Lower leg skin (tissue), 4 donors: ENCODE measurements around the gene RGSL1. TPM values are rescaled to one million over a fixed set of nuclear protein-coding genes. Genes with fewer than 3 reads are reported as not detected.

Source experiments
- DNase-seq, 2 donors: peaks; one replicate each; pipeline ENCODE4 v3.0.0-alpha.2; 2019; ENCODE audit warnings: low spot score in 2 of 2
- H3K4me3 ChIP-seq: fragments of 200-600 bp; sonication (generic); 2 replicates; pipeline ENCODE4 v1.5.1; 2017; ENCODE audit warnings: mild to moderate bottlenecking, low read depth; ENCODE audit not compliant: poor library complexity, severe bottlenecking
- POLR2A ChIP-seq, 2 donors: fragments of 450-650 bp; IDR thresholded peaks; one replicate each; pipeline ENCODE4 v1.6.1; 2016 to 2017; ENCODE audit warnings: antibody characterized with exemption in 2 of 2, mild to moderate bottlenecking in 1 of 2, moderate library complexity in 1 of 2
- WGBS, 2 donors: methylation state at CpG; one replicate each; pipeline ENCODE4 v1.1.5; 2018; 5-methylcytosine and 5-hydroxymethylcytosine counted together
- intact Hi-C: fragments of 100-400 bp; cut with DNase I; formaldehyde crosslinking; loops from one replicate; pipeline ENCODE4 v1.15.0; 2023; ENCODE audit warnings: low total_unique reads
- total RNA-seq, 4 donors: library from RNA; depleted of rRNA; stranded (reverse); fragments of >200 nt; gene quantifications; one replicate each; pipeline ENCODE4 v1.1.0, GENCODE V29; 2016
- TF ChIP-seq, protein P1 (sequence below), 3 donors: fragments of 450-650 bp; IDR thresholded peaks; one replicate each; pipeline ENCODE4 v1.5.1; 2016; ENCODE audit warnings: antibody characterized with exemption in 3 of 3, mild to moderate bottlenecking in 3 of 3, moderate library complexity in 2 of 3

The RGSL1 gene
- total RNA-seq, 4 donors from 2014 or later = not detected

DNA sequence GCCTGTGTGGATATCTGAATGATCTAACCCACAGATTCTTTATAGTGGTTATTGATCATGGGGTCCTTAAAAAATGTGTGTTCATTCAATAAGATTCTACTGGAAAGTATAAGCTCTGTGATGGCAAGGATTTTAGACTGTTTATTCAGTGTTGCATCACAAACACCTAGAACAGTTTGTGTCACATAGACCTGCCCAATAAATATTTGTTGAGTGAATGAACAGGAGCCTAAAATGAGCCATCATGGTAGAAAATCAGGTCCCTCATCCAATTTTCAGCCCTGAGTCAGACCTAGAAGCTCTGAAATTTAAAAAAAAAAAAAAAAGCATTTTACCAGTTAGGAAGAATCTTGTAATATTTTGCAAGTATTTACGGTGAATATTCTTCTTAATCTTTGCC lies 2.3 kb upstream of the RGSL1 start:
- 69 to 73% methylated on average over 1 of the region's 1 CpG for WGBS, 2 donors
- H3K4me3 ChIP-seq = no peak overlapping the region
- intact Hi-C loops = no loop called here
- no peak for DNase-seq
- no peak for TF ChIP-seq POLR2A (IDR thresholded peaks at IDR 0.05)
- TF ChIP-seq, protein P1, sequence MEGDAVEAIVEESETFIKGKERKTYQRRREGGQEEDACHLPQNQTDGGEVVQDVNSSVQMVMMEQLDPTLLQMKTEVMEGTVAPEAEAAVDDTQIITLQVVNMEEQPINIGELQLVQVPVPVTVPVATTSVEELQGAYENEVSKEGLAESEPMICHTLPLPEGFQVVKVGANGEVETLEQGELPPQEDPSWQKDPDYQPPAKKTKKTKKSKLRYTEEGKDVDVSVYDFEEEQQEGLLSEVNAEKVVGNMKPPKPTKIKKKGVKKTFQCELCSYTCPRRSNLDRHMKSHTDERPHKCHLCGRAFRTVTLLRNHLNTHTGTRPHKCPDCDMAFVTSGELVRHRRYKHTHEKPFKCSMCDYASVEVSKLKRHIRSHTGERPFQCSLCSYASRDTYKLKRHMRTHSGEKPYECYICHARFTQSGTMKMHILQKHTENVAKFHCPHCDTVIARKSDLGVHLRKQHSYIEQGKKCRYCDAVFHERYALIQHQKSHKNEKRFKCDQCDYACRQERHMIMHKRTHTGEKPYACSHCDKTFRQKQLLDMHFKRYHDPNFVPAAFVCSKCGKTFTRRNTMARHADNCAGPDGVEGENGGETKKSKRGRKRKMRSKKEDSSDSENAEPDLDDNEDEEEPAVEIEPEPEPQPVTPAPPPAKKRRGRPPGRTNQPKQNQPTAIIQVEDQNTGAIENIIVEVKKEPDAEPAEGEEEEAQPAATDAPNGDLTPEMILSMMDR (IDR thresholded peaks at IDR 0.05) = no peak

DNA sequence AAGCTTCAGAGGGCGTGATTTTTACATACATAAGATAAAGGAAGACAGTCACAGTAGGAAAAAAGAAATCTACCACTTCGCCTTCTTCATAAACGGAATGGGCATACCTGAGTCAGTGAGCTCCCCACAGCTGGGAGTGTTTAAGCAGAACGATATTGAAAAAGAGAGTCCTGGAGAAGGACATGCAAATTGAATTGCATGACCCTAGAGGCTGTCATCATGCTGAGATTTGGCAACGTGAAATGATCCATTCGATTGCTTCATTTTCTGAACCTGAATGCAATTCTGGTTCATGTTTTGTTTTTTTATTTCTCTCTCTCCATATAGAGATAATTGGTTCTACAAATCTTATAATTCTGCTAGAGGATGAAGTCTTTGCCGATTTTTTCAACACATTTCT lies 3.7 kb downstream of the RGSL1 start:
- no peak overlapping the region for H3K4me3 ChIP-seq
- WGBS, 2 donors = 70 to 75% methylated on average over 7 of the region's 7 CpGs
- intact Hi-C loops = no loop called here
- TF ChIP-seq, protein P1 (IDR thresholded peaks at IDR 0.05) = no peak
- no peak for TF ChIP-seq POLR2A (IDR thresholded peaks at IDR 0.05)
- no peak for DNase-seq

DNA sequence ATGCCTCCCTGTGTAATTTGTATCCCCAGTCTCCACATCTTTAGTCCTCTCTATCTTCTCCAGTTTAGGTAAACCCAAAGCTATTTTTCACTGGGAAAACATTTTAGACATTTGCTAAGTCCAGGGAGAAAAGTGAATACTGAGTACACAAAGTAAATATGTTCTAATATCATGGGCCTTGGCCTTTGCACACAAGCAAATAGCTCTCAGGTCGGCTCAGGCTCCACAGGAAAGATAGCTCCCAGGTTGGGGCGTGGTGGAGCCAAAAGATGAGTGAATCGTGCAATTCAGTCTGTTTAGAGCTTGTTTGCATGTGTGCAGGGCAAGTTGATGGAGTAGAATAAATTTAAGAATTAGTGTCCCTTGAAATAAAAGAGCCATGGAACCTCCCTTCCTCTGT lies 7.9 kb downstream of the RGSL1 start:
- intact Hi-C loops = no loop called here
- H3K4me3 ChIP-seq = no peak overlapping the region
- TF ChIP-seq, protein P1 (IDR thresholded peaks at IDR 0.05) = no peak
- no peak for TF ChIP-seq POLR2A (IDR thresholded peaks at IDR 0.05)
- 74 to 76% methylated on average over 3 of the region's 3 CpGs for WGBS, 2 donors
- DNase-seq = no peak

DNA sequence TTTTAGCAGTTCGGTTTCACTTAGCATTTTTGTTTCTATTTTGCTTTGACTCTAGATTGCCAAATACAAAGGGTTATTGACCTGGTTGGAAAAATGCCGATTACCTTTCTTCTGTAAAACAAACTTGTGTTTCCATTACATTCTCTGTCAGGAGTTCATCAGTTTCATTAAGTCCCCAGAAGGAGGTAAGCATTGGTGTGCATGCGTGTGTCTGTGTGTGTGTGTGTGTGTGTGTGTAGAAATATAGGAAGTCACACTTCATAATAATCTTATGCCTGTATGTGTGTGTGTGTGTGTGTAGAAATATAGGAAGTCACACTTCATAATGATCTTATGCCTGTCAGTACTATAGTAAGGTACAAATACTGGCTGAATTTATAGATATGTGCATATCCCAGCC lies 10.0 kb downstream of the RGSL1 start:
- no peak for DNase-seq
- 77 to 86% methylated on average over 3 of the region's 3 CpGs for WGBS, 2 donors
- no peak for TF ChIP-seq POLR2A (IDR thresholded peaks at IDR 0.05)
- TF ChIP-seq, protein P1 (IDR thresholded peaks at IDR 0.05) = no peak
- H3K4me3 ChIP-seq = no peak overlapping the region
- intact Hi-C loops = no loop called here

DNA sequence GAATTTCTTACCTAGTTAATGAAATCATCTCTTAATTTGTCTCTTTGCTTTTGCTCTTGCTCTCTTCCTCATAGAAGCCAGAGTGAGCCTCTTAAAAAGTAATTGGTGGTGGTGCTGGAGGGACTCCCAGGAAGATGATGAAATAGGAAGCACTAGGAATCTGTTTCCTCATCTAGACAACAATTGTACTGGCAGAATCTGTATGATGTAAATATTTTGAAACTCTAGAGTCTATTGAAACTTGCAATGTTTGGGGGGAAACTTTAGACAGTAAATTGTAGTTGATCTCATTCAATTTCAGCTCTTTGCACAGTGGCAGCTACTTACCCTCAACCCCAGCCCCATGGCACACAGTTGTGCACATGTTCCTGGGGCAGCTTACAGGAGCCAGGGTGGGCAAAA lies 10.6 kb downstream of the RGSL1 start:
- no peak for DNase-seq
- no peak overlapping the region for H3K4me3 ChIP-seq
- intact Hi-C loops = no loop called here
- TF ChIP-seq, protein P1 (IDR thresholded peaks at IDR 0.05) = no peak
- no peak for TF ChIP-seq POLR2A (IDR thresholded peaks at IDR 0.05)

DNA sequence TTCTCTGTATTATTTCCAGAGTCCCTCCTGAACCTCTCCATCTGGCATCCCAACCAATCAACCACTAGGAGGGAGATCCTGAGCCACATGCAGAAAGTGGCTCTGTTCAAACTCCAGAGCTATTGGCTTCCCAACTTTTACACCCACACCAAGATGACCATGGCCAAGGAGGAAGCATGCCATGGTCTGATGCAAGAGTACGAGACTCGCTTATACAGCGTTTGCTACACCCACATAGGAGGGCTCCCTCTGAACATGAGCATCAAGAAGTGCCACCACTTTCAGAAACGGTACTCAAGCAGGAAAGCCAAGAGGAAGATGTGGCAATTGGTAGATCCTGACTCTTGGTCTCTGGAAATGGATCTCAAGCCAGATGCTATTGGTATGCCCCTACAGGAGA lies 23.6 kb downstream of the RGSL1 start:
- intact Hi-C loops = no loop called here
- H3K4me3 ChIP-seq = no peak overlapping the region
- 85 to 92% methylated on average over 4 of the region's 4 CpGs for WGBS, 2 donors
- DNase-seq = no peak
- no peak for TF ChIP-seq POLR2A (IDR thresholded peaks at IDR 0.05)
- TF ChIP-seq, protein P1 (IDR thresholded peaks at IDR 0.05) = no peak
